Breast epithelium (tissue), 3 donors: ENCODE data around the gene SLC6A1.

Source experiments
- POLR2A ChIP-seq: fragments of 450-650 bp; IDR thresholded peaks from one replicate; pipeline ENCODE4 v1.6.1; 2016; ENCODE audit warnings: antibody characterized with exemption, mild to moderate bottlenecking, moderate library complexity
- POLR2AphosphoS5 ChIP-seq, 3 donors: sonication (generic); formaldehyde crosslinking; IDR thresholded peaks; one replicate each; pipeline ENCODE4 v1.6.1; 2017; ENCODE audit warnings: antibody characterized with exemption in 3 of 3
- TF ChIP-seq, protein P1 (sequence below), 3 donors: fragments of 450-650 bp; IDR thresholded peaks; one replicate each; pipeline ENCODE4 v1.5.1; 2016 to 2017; ENCODE audit warnings: antibody characterized with exemption in 3 of 3, mild to moderate bottlenecking in 3 of 3, moderate library complexity in 3 of 3

DNA sequence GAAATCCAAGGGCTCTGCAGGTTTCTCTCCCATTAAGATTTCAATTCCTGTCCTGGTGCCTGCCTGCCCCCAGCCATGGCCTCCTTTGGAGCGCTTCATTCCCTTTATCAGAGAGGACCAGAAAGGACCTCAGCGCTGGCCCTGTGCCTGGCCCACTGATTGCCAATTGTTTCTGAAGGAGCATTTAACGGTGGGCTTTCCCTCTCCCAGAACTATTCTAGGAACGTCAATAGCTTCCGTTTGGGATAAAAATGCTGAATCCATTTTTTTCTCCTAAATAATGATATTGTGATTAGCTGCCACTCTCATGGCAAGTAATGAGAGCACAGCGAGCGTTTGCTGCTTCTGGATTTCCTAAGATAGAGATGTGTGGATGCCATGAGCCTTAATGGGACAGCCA, 12.2 kb upstream of the SLC6A1 start:
- no peak for TF ChIP-seq POLR2AphosphoS5 (IDR thresholded peaks at IDR 0.05)
- TF ChIP-seq POLR2A, result no peak
- TF ChIP-seq, protein P1, sequence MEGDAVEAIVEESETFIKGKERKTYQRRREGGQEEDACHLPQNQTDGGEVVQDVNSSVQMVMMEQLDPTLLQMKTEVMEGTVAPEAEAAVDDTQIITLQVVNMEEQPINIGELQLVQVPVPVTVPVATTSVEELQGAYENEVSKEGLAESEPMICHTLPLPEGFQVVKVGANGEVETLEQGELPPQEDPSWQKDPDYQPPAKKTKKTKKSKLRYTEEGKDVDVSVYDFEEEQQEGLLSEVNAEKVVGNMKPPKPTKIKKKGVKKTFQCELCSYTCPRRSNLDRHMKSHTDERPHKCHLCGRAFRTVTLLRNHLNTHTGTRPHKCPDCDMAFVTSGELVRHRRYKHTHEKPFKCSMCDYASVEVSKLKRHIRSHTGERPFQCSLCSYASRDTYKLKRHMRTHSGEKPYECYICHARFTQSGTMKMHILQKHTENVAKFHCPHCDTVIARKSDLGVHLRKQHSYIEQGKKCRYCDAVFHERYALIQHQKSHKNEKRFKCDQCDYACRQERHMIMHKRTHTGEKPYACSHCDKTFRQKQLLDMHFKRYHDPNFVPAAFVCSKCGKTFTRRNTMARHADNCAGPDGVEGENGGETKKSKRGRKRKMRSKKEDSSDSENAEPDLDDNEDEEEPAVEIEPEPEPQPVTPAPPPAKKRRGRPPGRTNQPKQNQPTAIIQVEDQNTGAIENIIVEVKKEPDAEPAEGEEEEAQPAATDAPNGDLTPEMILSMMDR (IDR thresholded peaks at IDR 0.05), result no peak
